ENCODE measurements around the gene GTF2H2C.
"Not testable (repeated sequence)": the region's sequence is repeated elsewhere in the genome, so short reads cannot be mapped to it uniquely, and the experiment has no call there.

The GTF2H2C gene

DNA sequence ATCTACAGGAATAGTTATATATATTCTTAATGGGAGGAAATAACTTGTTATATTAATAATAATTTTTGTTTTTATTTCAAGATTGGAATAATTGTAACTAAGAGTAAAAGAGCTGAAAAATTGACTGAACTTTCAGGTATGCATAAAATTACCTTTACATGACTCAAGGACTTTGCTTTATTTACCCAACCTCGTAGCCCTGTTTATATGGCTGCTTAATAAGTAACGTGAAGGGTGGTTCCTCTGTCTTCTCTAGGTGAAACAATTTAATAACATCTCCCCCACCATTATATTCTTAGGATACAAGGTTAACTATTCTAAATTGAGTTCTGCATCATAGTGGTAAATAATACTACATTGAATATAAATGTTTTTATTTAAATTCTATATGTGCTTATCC lies 8.1 kb downstream of the GTF2H2C start:
- DNase-seq, result not testable (repeated sequence)

DNA sequence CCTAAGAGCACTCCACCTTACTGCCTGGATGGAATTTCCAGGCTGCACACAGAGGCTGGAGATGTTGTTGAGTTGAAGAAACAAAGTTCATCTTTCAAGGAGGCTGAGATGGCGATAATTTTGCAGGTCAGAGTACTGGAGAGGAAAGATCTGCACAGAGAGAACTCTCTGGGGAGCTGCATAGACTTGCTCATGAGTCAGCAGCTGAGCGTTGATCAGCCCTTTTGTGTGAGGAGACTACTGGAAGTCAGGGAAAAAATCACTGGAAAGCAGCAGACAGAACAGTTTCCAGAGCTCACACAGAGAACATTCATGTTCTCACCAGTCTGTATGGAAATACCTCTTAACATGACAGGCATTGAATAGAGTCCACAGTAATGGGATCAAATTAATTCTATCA lies 23.4 kb downstream of the GTF2H2C start:
- DNase-seq, result not testable (repeated sequence)

DNA sequence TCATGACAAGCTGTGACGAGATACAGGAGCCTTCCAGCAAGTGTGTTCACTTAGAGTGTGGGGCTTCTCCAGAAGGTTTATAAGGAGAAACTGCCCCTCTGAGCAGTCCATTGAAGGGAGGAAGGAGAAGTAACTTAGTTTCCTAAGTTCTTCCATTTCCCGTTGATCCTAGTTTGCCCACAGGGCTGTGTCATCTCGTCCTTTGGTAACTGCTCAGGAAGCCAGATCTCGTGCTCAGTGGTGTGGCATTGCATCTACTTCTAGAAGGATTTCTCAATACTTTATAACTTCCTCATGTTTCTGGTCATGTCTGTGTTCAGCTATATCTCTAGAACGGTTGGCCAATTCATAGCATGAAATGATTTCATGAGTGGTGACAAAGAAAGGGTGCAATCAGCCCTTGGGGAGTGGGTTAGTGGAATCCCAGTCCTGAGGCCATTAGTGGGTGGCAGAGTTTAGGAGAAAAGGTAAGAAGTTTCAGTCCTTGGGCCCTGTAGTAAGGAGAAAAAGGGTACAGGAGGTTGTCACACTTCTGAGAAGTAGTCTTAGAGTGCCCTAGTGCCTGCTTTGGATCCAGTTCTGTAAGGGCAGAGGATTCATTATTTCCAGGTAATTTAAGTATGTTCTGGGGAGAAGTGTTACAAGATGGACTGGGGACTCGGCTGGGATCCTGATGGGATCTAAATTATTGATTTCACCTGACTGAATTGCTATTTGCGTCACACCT lies 36.3 kb downstream of the GTF2H2C start:
- not testable (repeated sequence) for DNase-seq

DNA sequence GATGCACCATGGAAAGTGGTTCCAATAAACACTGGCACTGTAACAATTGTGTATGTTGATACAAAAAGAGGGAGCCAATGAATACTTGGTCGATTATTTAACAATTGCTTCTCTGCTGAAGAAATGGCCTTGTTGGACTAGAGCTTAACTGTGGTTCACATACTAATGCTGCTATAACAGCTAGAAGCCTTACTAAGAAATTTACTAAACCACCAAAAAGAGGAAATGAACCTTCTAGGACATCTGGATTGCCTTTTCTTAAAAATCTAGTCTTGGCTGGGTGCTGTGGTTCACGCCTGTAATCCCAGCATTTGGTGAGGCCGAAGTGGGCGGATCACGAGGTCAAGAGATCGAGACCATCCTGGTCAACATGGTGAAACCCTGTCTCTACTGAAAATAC lies 42.0 kb downstream of the GTF2H2C start:
- not testable (repeated sequence) for DNase-seq

DNA sequence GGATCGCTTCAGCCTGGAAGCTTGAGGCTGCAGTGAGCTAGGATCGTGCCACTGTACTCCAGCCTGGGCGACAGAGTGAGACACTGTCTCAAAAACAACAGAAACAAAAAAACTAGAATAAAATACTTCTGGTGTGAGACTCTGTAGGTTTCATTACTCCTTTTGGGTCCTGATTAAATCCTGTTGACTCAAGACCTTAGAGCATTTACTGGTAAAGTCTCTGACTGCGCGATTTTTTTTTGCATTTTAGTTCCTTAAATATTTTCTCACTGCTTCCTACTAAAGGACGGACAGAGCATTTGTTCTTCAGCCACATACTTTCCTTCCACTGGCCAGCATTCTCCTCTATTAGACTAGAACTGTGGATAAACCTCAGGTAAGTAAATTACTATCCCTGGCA lies 46.8 kb downstream of the GTF2H2C start:
- DNase-seq, result not testable (repeated sequence)

DNA sequence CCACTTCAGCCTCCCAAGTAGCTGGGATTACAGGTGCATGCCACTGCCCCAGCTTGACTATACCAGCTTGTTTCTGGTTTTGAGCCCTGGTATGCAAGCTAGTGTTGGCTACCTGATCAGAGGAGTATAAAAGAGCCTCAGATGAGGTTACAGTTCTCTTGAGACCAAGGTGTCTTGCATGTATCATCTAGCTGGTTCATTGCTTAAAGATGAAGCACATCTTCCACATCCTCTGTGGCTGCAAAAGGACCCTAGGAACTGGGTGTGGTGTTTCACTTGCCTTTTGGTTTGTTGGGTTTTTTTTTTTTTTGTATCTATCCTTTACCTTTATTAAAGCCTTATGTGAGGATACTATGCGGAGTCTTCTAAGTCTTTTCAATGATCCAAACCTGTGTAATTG lies 47.8 kb downstream of the GTF2H2C start:
- not testable (repeated sequence) for DNase-seq

DNA sequence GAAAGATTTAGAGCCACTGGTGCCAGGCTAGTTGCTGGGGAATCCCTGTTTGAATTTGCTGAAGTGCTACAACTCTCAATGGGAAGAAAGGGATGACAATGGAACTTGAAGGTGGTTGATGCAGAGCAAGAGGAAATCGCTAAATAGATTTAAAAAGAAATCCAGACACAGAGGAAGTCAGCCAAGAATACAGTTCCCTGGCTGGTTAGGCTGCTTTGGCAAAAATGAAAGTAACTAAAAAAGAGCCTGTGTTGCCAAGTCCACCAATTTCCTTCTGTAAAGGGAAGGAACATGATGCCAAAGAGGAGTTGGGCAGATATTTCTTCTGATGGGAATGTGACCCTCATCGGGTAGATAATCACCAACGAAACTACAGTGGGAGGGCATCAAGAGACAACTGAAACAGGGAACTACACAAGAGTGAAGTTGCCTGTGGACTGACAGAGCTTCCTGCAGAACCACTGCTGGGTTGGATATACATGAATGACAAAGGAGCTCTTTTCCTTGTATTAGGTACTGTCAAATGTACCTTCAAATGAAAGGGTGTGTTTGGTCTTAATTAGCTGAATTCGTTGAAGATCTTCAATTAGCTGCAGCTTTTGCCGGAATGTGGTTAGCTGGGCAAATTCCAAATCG lies 49.0 kb downstream of the GTF2H2C start:
- DNase-seq, result not testable (repeated sequence)

DNA sequence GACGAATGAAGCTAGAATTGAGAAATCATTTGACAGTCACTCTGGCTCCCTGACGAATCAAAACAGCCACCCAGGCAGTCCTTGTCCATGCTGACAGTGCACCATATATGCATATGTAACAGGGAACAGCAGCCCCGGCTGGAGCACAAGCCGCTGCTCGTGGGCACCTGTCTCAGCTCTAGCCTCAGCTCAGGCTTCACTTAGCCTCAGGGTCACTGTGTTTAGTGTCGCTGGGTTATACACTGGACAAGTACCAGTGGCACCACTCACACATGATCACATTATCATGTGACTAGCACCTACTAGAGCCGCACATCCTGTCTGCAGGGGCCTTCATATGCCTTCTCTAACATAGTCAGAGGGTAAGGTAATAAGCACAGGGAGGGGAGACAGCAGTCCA lies 54.9 kb downstream of the GTF2H2C start:
- not testable (repeated sequence) for DNase-seq

DNA sequence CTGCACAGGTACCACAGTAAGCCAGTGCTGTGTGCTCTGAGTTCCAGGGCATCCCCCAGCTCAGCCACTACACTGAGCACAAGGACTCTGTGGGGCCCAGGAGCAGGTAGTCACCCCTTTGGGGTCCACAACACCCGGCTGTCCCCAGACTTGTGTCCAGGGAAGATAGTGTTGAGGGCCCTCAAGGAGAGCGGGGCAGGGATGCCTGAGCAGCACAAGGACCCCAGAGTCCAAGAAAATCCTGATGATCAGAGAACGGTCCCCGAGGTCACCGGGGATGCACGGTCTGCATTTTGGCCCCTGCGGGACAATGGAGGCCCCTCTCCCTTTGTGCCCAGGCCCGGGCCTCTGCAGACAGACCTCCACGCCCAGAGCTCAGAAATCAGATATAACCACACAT lies 71.9 kb downstream of the GTF2H2C start:
- DNase-seq, result not testable (repeated sequence)
